Measurements from ENCODE around the gene PCDHGA7. TPM values are rescaled to one million over a fixed set of nuclear protein-coding genes. Genes with fewer than 3 reads are reported as not detected.

PCDHGA7 gene
- total and polyA plus RNA-seq, 12 donors, result 0.54 to 11.5 (median 7.7) TPM

DNA sequence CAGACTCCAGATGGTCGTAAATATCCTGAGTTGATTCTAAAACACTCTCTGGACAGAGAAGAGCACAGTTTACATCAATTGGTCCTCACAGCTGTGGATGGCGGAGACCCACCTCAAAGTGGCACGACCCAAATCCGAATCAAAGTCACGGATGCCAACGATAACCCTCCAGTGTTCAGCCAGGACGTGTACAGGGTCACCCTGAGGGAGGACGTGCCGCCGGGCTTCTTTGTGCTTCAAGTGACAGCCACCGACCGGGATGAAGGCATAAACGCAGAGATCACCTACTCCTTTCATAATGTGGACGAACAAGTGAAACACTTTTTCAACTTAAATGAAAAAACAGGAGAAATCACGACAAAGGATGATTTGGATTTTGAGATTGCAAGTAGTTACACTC is 21.9 kb upstream of the PCDHGA7 start:
- Histone ChIP-seq H3K27me3 (peaks cover 0 to 69% (median 0%) of the 10 kb centered on the region in 7 donors), H3K9me3 (peaks cover 0 to 100% (median 46%) of the 10 kb centered on the region in 11 donors), H3K4me1 (peaks cover 0 to 30% (median 3%) of the 10 kb centered on the region in 9 donors), H3K27ac (peak overlapping the region in 1 of 10 donors; percentile 48), H3K4me3 (peak overlapping the region in 6 of 10 donors; percentile 24 to 46 (median 42)), H3K36me3 (peaks cover 0 to 43% (median 0%) of the 10 kb centered on the region in 9 donors)
- intact Hi-C loops (cut with DNase I), result no loop called here
- TF ChIP-seq, protein P1, sequence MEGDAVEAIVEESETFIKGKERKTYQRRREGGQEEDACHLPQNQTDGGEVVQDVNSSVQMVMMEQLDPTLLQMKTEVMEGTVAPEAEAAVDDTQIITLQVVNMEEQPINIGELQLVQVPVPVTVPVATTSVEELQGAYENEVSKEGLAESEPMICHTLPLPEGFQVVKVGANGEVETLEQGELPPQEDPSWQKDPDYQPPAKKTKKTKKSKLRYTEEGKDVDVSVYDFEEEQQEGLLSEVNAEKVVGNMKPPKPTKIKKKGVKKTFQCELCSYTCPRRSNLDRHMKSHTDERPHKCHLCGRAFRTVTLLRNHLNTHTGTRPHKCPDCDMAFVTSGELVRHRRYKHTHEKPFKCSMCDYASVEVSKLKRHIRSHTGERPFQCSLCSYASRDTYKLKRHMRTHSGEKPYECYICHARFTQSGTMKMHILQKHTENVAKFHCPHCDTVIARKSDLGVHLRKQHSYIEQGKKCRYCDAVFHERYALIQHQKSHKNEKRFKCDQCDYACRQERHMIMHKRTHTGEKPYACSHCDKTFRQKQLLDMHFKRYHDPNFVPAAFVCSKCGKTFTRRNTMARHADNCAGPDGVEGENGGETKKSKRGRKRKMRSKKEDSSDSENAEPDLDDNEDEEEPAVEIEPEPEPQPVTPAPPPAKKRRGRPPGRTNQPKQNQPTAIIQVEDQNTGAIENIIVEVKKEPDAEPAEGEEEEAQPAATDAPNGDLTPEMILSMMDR (IDR thresholded peaks at IDR 0.05), result no peak
- no peak for DNase-seq
- ATAC-seq, result no peak
- 31 to 48% methylated on average over 15 of the region's 15 CpGs for WGBS, 2 donors

DNA sequence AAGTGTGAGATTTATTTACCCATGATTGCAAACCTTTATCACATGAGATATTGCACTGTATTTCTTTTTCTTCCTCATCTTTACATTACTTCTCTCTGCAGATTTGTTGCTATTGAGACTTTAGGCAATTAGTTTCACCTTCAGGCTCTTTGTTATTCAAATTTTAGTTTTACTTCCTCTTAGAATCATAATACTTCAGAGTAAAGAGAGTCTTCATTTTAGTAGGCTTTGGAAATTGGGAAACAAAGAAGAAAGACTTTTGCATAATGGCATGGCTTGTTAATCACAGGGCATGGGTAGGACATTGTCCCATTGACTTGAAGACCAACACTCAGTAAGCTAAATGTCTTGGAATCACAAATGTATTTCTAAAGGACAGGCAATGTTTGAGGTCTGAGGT is 19.8 kb upstream of the PCDHGA7 start:
- Histone ChIP-seq H3K27me3 (peaks cover 0 to 77% (median 0%) of the 10 kb centered on the region in 7 donors), H3K27ac (no peak overlapping the region), H3K9me3 (peaks cover 0 to 100% (median 43%) of the 10 kb centered on the region in 11 donors), H3K4me3 (no peak overlapping the region), H3K36me3 (peaks cover 0 to 32% (median 0%) of the 10 kb centered on the region in 9 donors), H3K4me1 (peaks cover 0 to 24% (median 3%) of the 10 kb centered on the region in 9 donors)
- ATAC-seq (no peak), DNase-seq (no peak)
- TF ChIP-seq, protein P1 (IDR thresholded peaks at IDR 0.05), result no peak
- intact Hi-C loops (cut with DNase I), result no loop called here

DNA sequence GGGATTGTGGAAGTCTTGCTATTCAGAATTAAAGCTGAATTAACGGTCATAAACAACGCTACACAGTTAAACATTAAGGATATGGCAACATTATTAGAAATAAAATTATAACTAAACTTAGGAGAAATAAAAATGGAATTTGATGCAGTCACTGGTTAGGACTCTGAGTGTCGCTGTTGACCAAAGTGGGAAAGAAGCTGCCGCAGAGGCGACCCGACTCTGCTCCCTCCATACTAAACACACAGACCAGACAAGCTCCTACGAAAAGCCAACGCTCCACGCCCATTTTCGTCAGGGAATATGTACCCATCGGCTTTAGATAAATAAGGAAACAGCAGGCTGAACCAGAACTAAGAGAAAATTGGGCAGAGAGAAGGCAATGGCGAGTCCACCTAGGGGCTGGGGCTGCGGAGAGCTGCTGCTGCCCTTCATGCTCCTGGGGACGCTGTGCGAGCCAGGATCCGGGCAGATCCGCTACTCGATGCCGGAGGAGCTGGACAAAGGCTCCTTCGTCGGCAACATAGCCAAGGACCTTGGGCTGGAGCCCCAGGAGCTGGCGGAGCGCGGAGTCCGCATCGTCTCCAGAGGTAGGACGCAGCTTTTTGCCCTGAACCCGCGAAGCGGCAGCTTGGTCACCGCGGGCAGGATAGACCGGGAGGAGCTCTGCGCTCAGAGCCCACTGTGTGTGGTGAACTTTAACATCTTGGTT is 18.4 kb upstream of the PCDHGA7 start, which contains the start of gene PCDHGA5:
TSS of gene PCDHGA5 (plus strand) at position 211 of the 709 bp plus-strand sequence. CDS start at position 380, 169 bp downstream.
- ATAC-seq (peak in 3 of 8 donors; percentile 61 to 71 (median 69)), DNase-seq (no peak)
- intact Hi-C loops (cut with DNase I), result no loop called here
- Histone ChIP-seq H3K4me3 (peak within 1 kb of the TSS in 8 of 10 donors; percentile 2 to 34 (median 22)), H3K36me3 (peaks cover 0 to 30% (median 0%) of the 10 kb centered on the region in 9 donors), H3K9me3 (peaks cover 0 to 99% (median 48%) of the 10 kb centered on the region in 11 donors), H3K27me3 (peaks cover 0 to 84% (median 0%) of the 10 kb centered on the region in 7 donors), H3K27ac (no peak within 1 kb of the TSS), H3K4me1 (peaks cover 0 to 23% (median 3%) of the 10 kb centered on the region in 9 donors)
- TF ChIP-seq, protein P1 (IDR thresholded peaks at IDR 0.05), result peak in 7 of 9 donors; percentile 5 to 32 (median 18)
- 27 to 28% methylated on average over 34 of the region's 34 CpGs for WGBS, 2 donors

DNA sequence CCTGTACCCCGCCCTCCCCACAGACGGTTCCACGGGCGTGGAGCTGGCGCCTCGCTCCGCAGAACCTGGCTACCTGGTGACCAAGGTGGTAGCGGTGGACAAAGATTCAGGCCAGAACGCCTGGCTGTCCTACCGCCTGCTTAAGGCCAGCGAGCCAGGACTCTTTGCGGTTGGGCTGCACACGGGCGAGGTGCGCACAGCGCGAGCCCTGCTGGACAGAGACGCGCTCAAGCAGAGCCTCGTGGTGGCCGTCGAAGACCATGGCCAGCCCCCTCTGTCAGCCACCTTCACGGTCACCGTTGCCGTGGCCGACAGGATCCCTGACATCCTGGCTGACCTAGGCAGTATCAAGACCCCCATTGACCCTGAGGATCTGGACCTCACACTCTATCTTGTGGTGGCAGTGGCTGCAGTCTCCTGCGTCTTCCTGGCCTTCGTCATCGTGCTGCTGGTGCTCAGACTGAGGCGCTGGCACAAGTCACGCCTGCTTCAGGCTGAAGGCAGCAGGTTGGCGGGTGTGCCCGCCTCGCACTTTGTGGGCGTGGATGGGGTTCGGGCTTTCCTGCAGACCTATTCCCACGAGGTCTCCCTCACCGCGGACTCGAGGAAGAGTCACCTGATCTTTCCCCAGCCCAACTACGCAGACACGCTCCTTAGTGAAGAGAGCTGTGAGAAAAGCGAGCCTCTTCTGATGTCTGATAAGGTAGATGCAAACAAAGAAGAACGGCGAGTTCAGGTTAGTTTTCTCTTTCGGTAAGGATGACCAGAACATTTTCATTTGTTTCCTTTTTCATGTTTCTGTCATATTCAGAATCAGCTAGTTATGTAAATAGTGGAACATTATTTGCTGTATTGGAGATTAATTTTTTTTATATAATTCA is 16.3 kb upstream of the PCDHGA7 start:
- 40 to 45% methylated on average over 46 of the region's 46 CpGs for WGBS, 2 donors
- Histone ChIP-seq H3K36me3 (peaks cover 0 to 40% (median 0%) of the 10 kb centered on the region in 9 donors), H3K4me3 (no peak overlapping the region), H3K27ac (no peak overlapping the region), H3K27me3 (peaks cover 0 to 85% (median 0%) of the 10 kb centered on the region in 7 donors), H3K9me3 (peaks cover 0 to 99% (median 50%) of the 10 kb centered on the region in 11 donors), H3K4me1 (peaks cover 0 to 22% (median 5%) of the 10 kb centered on the region in 9 donors)
- intact Hi-C loops (cut with DNase I), result loop anchor here in 1 of 10 donors (2.0 kb wide), 1 partner anchor 55 kb away; the partner anchor contains the start of gene PCDHGA11
- TF ChIP-seq, protein P1 (IDR thresholded peaks at IDR 0.05), result no peak
- no peak for ATAC-seq
- DNase-seq, result no peak

All from heart right ventricle (tissue), 16 donors.